Panc1 (cell line): ENCODE results near the gene PGM3.

Experiments used
- POLR2AphosphoS5 ChIP-seq: IDR thresholded peaks from 2 replicates; pipeline ENCODE4 v1.6.1; 2012; ENCODE audit warnings: mild to moderate bottlenecking, low read depth, low read length, moderate library complexity
- SIN3A ChIP-seq: IDR thresholded peaks from 2 replicates; pipeline ENCODE4 v1.6.1; 2012; ENCODE audit warnings: low read depth, mild to moderate bottlenecking, low read length, moderate library complexity, borderline replicate concordance; ENCODE audit not compliant: insufficient read depth
- TCF7L2 ChIP-seq: IDR thresholded peaks from 2 replicates; pipeline ENCODE4 v1.6.1; 2011; ENCODE audit warnings: mild to moderate bottlenecking, low read depth, low read length, inconsistent platforms
- TF ChIP-seq, protein P1 (sequence below): fragments of 450-650 bp; IDR thresholded peaks from 2 replicates; pipeline ENCODE4 v1.5.1; 2017; ENCODE audit warnings: mild to moderate bottlenecking
- TF ChIP-seq, protein P2 (sequence below), 2 experiments: IDR thresholded peaks; 2 replicates each; pipeline ENCODE4 v1.6.1; 2011 to 2012; ENCODE audit warnings: low read depth in 2 of 2, control low read depth in 1 of 2, low read length in 1 of 2, mild to moderate bottlenecking in 1 of 2, moderate library complexity in 1 of 2; ENCODE audit not compliant: insufficient read depth in 1 of 2

DNA sequence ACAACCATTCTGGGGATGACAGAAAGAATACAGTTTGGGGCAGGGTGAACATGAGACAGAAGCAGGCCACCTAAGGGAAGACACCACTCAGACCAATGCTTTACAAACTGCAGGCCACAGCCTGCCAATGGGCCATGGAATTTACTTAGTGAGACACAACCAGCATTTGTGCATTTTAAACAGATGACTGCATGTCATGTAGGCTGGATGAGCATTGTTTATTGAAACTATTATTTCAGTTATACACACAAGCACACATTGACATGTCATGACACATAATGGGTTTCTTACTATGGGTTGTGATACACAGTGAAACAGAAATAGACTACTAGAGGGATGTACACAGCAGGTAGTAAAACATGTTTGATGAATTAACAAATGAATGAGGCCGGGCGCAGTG lies 8.0 kb downstream of the PGM3 start:
- TF ChIP-seq, protein P1, sequence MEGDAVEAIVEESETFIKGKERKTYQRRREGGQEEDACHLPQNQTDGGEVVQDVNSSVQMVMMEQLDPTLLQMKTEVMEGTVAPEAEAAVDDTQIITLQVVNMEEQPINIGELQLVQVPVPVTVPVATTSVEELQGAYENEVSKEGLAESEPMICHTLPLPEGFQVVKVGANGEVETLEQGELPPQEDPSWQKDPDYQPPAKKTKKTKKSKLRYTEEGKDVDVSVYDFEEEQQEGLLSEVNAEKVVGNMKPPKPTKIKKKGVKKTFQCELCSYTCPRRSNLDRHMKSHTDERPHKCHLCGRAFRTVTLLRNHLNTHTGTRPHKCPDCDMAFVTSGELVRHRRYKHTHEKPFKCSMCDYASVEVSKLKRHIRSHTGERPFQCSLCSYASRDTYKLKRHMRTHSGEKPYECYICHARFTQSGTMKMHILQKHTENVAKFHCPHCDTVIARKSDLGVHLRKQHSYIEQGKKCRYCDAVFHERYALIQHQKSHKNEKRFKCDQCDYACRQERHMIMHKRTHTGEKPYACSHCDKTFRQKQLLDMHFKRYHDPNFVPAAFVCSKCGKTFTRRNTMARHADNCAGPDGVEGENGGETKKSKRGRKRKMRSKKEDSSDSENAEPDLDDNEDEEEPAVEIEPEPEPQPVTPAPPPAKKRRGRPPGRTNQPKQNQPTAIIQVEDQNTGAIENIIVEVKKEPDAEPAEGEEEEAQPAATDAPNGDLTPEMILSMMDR, result no peak
- TF ChIP-seq SIN3A (no peak), TCF7L2 (no peak), POLR2AphosphoS5 (no peak)
- TF ChIP-seq, protein P2, sequence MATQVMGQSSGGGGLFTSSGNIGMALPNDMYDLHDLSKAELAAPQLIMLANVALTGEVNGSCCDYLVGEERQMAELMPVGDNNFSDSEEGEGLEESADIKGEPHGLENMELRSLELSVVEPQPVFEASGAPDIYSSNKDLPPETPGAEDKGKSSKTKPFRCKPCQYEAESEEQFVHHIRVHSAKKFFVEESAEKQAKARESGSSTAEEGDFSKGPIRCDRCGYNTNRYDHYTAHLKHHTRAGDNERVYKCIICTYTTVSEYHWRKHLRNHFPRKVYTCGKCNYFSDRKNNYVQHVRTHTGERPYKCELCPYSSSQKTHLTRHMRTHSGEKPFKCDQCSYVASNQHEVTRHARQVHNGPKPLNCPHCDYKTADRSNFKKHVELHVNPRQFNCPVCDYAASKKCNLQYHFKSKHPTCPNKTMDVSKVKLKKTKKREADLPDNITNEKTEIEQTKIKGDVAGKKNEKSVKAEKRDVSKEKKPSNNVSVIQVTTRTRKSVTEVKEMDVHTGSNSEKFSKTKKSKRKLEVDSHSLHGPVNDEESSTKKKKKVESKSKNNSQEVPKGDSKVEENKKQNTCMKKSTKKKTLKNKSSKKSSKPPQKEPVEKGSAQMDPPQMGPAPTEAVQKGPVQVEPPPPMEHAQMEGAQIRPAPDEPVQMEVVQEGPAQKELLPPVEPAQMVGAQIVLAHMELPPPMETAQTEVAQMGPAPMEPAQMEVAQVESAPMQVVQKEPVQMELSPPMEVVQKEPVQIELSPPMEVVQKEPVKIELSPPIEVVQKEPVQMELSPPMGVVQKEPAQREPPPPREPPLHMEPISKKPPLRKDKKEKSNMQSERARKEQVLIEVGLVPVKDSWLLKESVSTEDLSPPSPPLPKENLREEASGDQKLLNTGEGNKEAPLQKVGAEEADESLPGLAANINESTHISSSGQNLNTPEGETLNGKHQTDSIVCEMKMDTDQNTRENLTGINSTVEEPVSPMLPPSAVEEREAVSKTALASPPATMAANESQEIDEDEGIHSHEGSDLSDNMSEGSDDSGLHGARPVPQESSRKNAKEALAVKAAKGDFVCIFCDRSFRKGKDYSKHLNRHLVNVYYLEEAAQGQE (IDR thresholded peaks at IDR 0.05; ENCODE audit: insufficient read depth in 1 of 2, low read depth in 2 of 2, low read length in 1 of 2), result no peak
